ENCODE data around the gene ISL2.

DNA sequence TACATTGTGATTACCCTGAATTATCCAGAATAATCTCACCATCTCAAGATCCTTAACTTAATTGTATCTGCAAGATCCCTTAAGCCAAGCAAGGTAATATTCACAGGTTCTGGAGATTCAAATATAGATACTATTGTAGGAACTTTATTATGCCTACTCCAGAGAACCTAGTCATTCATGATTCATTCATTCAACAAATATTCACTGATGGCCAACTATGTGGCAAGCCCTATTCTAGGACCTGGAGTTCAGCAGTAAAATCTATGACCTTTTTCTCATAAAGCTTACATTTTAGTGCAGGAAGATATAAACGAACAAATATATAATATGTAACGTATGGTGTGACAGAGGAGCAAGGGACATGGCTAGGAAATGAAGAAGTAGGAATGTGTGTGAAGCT lies 49.6 kb downstream of the ISL2 start:
- TF ChIP-seq, protein P1, sequence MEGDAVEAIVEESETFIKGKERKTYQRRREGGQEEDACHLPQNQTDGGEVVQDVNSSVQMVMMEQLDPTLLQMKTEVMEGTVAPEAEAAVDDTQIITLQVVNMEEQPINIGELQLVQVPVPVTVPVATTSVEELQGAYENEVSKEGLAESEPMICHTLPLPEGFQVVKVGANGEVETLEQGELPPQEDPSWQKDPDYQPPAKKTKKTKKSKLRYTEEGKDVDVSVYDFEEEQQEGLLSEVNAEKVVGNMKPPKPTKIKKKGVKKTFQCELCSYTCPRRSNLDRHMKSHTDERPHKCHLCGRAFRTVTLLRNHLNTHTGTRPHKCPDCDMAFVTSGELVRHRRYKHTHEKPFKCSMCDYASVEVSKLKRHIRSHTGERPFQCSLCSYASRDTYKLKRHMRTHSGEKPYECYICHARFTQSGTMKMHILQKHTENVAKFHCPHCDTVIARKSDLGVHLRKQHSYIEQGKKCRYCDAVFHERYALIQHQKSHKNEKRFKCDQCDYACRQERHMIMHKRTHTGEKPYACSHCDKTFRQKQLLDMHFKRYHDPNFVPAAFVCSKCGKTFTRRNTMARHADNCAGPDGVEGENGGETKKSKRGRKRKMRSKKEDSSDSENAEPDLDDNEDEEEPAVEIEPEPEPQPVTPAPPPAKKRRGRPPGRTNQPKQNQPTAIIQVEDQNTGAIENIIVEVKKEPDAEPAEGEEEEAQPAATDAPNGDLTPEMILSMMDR (conservative IDR thresholded peaks at IDR 0.05; ENCODE audit: low read length) = no peak
- TF ChIP-seq EZH2phosphoT487 (IDR thresholded peaks at IDR 0.05; ENCODE audit: borderline replicate concordance) = no peak
